Liver (tissue), 9 donors: Measurements from ENCODE around the gene BTBD6. TPM values are rescaled to one million over a fixed set of nuclear protein-coding genes. Genes with fewer than 3 reads are reported as not detected.

Experiments used
- DNase-seq: peaks from one replicate; pipeline ENCODE4 v3.0.0-alpha.2; 2017; ENCODE audit warnings: low spot score
- H3K27ac ChIP-seq, 2 donors: one replicate each; pipeline ENCODE4 v1.7.0; 2013; ENCODE audit warnings: inconsistent platforms in 2 of 2, low read length in 2 of 2, control low read depth in 1 of 2, low read depth in 1 of 2, mild to moderate bottlenecking in 1 of 2
- H3K27me3 ChIP-seq, 4 donors: one replicate each; pipeline versions ENCODE4 v1.6.1 to v1.7.0; 2013; ENCODE audit warnings: low read length in 3 of 4, inconsistent platforms in 1 of 4, mild to moderate bottlenecking in 1 of 4, moderate library complexity in 1 of 4; ENCODE audit not compliant: control insufficient read depth in 4 of 4, insufficient read depth in 4 of 4
- H3K36me3 ChIP-seq, 4 donors: one replicate each; pipeline versions ENCODE4 v1.6.1 to v1.7.0; 2013; ENCODE audit warnings: low read length in 3 of 4, mild to moderate bottlenecking in 3 of 4, low read depth in 1 of 4, moderate library complexity in 1 of 4; ENCODE audit not compliant: control insufficient read depth in 4 of 4, insufficient read depth in 3 of 4
- H3K4me1 ChIP-seq, 4 donors: one replicate each; pipeline versions ENCODE4 v1.6.1 to v1.7.0; 2013; ENCODE audit warnings: low read length in 3 of 4, mild to moderate bottlenecking in 3 of 4, moderate library complexity in 1 of 4; ENCODE audit not compliant: control insufficient read depth in 4 of 4, insufficient read depth in 4 of 4
- H3K4me3 ChIP-seq, 3 donors: one replicate each; pipeline versions ENCODE4 v1.6.1 to v1.7.0; 2013; ENCODE audit warnings: low read length in 3 of 3, control low read depth in 1 of 3, low read depth in 1 of 3, mild to moderate bottlenecking in 1 of 3
- H3K9ac ChIP-seq, 2 donors: one replicate each; pipeline ENCODE4 v1.7.0; 2013; ENCODE audit warnings: low read length in 2 of 2, mild to moderate bottlenecking in 2 of 2, moderate library complexity in 2 of 2, control low read depth in 1 of 2, low read depth in 1 of 2
- H3K9me3 ChIP-seq, 4 donors: one replicate each; pipeline versions ENCODE4 v1.6.1 to v1.7.0; 2013; ENCODE audit warnings: low read length in 3 of 4; ENCODE audit not compliant: control insufficient read depth in 4 of 4
- ATF3 ChIP-seq: IDR thresholded peaks from 2 replicates; pipeline ENCODE4 v1.6.1; 2016; ENCODE audit warnings: antibody characterized with exemption
- CTCF ChIP-seq: fragments of 150-350 bp; IDR thresholded peaks from 2 replicates; pipeline ENCODE4 v1.5.1; 2017; ENCODE audit warnings: improper control_type of control experiment, low read depth, low read length; ENCODE audit not compliant: missing input control
- EGR1 ChIP-seq, 2 donors: IDR thresholded peaks; 2 replicates each; pipeline ENCODE4 v1.6.1; 2016 to 2018; ENCODE audit warnings: antibody characterized with exemption in 2 of 2, low read depth in 2 of 2
- FOXA1 ChIP-seq: IDR thresholded peaks from 2 replicates; pipeline ENCODE4 v1.6.1; 2016; ENCODE audit warnings: antibody characterized with exemption
- FOXA2 ChIP-seq: IDR thresholded peaks from 2 replicates; pipeline ENCODE4 v1.6.1; 2016; ENCODE audit warnings: antibody characterized with exemption
- GABPA ChIP-seq, 2 donors: IDR thresholded peaks in 1 of 2; conservative IDR thresholded peaks in 1 of 2; 2 replicates each; pipeline ENCODE4 v1.6.1; 2016; ENCODE audit warnings: antibody characterized with exemption in 2 of 2, mild to moderate bottlenecking in 1 of 2, moderate library complexity in 1 of 2
- HNF4A ChIP-seq, 2 donors: conservative IDR thresholded peaks; 2 replicates each; pipeline ENCODE4 v1.6.1; 2016; ENCODE audit warnings: antibody characterized with exemption in 2 of 2, mild to moderate bottlenecking in 2 of 2
- HNF4G ChIP-seq: IDR thresholded peaks from 2 replicates; pipeline ENCODE4 v1.6.1; 2016; ENCODE audit warnings: antibody characterized with exemption
- MAX ChIP-seq: IDR thresholded peaks from 2 replicates; pipeline ENCODE4 v1.6.1; 2016; ENCODE audit warnings: antibody characterized with exemption
- NR2F2 ChIP-seq: IDR thresholded peaks from 2 replicates; pipeline ENCODE4 v1.6.1; 2016; ENCODE audit warnings: antibody characterized with exemption
- RAD21 ChIP-seq, 2 donors: IDR thresholded peaks; 2 replicates each; pipeline ENCODE4 v1.6.1; 2016; ENCODE audit warnings: antibody characterized with exemption in 2 of 2, mild to moderate bottlenecking in 2 of 2
- REST ChIP-seq: IDR thresholded peaks from 2 replicates; pipeline ENCODE4 v1.6.1; 2016; ENCODE audit warnings: antibody characterized with exemption, mild to moderate bottlenecking
- RXRA ChIP-seq, 2 donors: IDR thresholded peaks; 2 replicates each; pipeline ENCODE4 v1.6.1; 2017 to 2018; ENCODE audit warnings: antibody characterized with exemption in 2 of 2, mild to moderate bottlenecking in 1 of 2
- SP1 ChIP-seq: IDR thresholded peaks from 2 replicates; pipeline ENCODE4 v1.6.1; 2018; ENCODE audit warnings: antibody characterized with exemption, mild to moderate bottlenecking
- TAF1 ChIP-seq: conservative IDR thresholded peaks from 2 replicates; pipeline ENCODE4 v1.6.1; 2016; ENCODE audit warnings: antibody characterized with exemption, mild to moderate bottlenecking
- YY1 ChIP-seq: IDR thresholded peaks from 2 replicates; pipeline ENCODE4 v1.6.1; 2016; ENCODE audit warnings: antibody characterized with exemption, mild to moderate bottlenecking
- WGBS: extraction: QIAGEN DNeasy Blood & Tissue Kit; methylation state at CpG from one replicate; pipeline ENCODE4 v1.1.7; 2013; 5-methylcytosine and 5-hydroxymethylcytosine counted together
- polyA plus RNA-seq, 2 donors: library from polyadenylated mRNA; stranded (reverse) in 1 of 2; unstranded in 1 of 2; fragments of 200-250 nt in 1 of 2; fragments of >200 nt in 1 of 2; fragmentation: Nextera tagmentation in 1 of 2; extraction: Ambion mirVana in 1 of 2; gene quantifications; one replicate each; pipeline versions ENCODE4 v1.2.1 to v1.2.3, GENCODE V29; 2013 to 2015
- total RNA-seq, 2 donors: library from RNA; depleted of rRNA; stranded (reverse); fragments of >200 nt; gene quantifications; one replicate each; pipeline ENCODE4 v1.2.3, GENCODE V29; 2014
- TF ChIP-seq, protein P1 (sequence below): IDR thresholded peaks from 2 replicates; pipeline ENCODE4 v1.6.1; 2016; ENCODE audit warnings: antibody characterized with exemption
- donor health status: healthy.
- donor health status: healthy.
- donor health status: healthy.
- donor health status: healthy.
- donor health status: healthy.

The BTBD6 gene
- total and polyA plus RNA-seq, 4 donors: 5.8 to 18.1 (median 16.7) TPM

- TF ChIP-seq, protein P1, sequence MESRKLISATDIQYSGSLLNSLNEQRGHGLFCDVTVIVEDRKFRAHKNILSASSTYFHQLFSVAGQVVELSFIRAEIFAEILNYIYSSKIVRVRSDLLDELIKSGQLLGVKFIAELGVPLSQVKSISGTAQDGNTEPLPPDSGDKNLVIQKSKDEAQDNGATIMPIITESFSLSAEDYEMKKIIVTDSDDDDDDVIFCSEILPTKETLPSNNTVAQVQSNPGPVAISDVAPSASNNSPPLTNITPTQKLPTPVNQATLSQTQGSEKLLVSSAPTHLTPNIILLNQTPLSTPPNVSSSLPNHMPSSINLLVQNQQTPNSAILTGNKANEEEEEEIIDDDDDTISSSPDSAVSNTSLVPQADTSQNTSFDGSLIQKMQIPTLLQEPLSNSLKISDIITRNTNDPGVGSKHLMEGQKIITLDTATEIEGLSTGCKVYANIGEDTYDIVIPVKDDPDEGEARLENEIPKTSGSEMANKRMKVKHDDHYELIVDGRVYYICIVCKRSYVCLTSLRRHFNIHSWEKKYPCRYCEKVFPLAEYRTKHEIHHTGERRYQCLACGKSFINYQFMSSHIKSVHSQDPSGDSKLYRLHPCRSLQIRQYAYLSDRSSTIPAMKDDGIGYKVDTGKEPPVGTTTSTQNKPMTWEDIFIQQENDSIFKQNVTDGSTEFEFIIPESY: no peak
- no peak for TF ChIP-seq HNF4G
Measured at GRCh38 chr14:105215602-105216001, 32.7 kb upstream of the BTBD6 start (continued).

DNA sequence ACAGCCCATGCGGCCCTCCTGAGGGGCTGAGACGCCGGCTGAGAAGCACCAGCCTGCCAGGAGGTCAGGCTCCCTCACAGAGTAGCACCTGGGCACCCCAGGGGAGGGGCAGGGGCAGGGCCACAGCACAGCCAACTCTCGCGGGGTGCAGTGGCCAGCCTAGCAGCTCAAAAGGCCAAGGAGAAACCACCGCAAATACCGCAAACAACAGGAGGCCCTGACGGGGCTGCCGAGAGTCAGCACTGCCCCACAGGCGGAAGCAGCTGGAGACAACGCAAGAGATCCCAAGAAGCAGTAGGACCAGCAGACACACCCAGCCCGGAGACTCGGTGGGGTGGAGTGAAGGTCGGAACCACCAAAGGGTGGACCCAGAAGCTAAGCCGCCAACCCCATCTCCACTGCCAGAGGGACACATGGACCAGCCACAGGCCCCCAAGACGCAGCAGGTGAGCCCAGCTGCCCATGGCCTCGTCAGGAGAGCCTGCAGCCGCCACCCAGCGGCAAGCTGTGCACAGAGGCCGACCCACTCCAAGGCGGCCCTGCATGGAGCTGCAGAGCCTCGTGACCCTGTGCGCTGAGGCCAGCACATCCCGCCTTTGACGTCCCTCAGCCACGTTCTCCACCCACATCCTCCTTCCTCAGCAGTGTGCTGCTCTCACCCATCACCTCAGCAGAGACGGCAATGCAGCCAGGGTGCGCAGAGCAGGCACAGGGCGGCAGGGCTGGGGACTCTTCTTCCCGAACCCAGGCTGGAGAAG lies 31.7 kb upstream of the BTBD6 start:
- Histone ChIP-seq H3K27ac (no peak overlapping the region), H3K4me3 (no peak overlapping the region), H3K4me1 (peaks cover 0 to 9% (median 5%) of the 10 kb centered on the region in 4 donors), H3K36me3 (peaks cover 0 to 39% (median 4%) of the 10 kb centered on the region in 4 donors), H3K9ac (no peak overlapping the region), H3K9me3 (no peaks in the 10 kb centered on the region), H3K27me3 (no peaks in the 10 kb centered on the region)
- TF ChIP-seq, protein P1: no peak
- no peak for TF ChIP-seq EGR1 (IDR thresholded peaks at IDR 0.05; ENCODE audit: low read depth in 2 of 2)
- TF ChIP-seq HNF4A (conservative IDR thresholded peaks at IDR 0.05): no peak
- TF ChIP-seq TAF1: no peak
- TF ChIP-seq NR2F2: no peak
- TF ChIP-seq HNF4G: no peak
- TF ChIP-seq ATF3: no peak
- TF ChIP-seq GABPA (IDR thresholded peaks at IDR 0.05 in 1 of 2, conservative IDR thresholded peaks at IDR 0.05 in 1 of 2): no peak
- TF ChIP-seq FOXA1: no peak
- TF ChIP-seq CTCF: no peak
- TF ChIP-seq FOXA2: no peak
- no peak for TF ChIP-seq SP1
- no peak for TF ChIP-seq RXRA (IDR thresholded peaks at IDR 0.05)
- TF ChIP-seq REST: no peak
- no peak for TF ChIP-seq MAX
- no peak for TF ChIP-seq RAD21 (IDR thresholded peaks at IDR 0.05)
- TF ChIP-seq YY1: no peak
- no peak for DNase-seq
- 95% methylated on average over 30 of the region's 30 CpGs for WGBS
